ENCODE measurements around the gene WNT3A.

The WNT3A gene

DNA sequence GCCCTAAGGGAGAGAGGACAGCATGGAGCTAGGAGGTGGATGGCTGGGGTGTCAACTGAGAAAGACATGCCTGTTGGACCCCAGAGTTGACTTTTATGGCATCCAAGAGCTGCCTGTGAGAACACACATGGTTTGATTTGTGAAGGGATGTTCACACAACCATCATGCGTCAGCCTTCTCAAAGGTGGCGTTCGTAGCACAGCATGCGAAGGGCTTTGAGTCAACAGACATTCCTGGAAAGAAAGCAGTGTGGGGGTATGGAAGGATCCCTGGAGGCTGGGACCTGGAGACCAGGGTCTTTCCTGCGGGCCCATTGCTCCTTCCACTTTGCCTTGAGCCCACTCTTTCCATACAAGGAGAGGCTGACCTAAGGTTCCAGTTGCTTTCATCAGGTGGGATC, 6.4 kb upstream of the WNT3A start:
- DNase-seq = no peak

DNA sequence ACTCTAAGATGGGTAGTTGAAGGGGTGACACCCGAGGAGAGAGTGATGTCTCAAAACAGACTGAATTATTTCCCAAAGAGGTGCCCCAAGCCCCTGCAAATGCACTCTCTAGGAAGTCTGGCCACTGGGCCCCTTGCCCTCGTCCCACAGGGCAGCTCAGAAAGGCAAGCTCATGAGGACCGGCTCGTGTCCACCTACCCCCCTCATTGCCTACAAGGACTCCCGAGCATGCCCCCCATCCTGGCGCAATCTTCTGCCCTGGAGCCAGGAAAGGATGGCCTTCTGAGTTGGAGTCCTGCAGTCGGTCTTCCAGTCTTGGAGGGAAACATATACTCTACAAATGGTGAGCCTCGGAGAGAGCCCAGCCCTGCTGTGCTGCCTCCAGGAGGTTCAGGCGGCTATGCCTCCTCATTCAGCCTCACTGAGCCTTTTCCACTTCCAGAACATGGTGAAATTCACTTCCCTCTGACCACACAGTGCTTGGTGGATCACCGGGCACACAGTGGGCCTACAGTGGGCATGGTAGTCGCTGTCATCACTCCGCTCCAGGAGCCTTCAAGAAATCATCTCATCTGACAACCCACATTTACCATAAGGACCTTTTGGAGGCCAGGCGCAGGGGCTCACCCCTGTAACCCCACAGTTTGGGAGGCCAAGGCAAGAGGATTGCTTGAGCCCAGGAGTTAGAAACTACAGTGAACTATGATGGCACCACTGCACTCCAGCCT, 5.8 kb upstream of the WNT3A start:
- no peak for DNase-seq

DNA sequence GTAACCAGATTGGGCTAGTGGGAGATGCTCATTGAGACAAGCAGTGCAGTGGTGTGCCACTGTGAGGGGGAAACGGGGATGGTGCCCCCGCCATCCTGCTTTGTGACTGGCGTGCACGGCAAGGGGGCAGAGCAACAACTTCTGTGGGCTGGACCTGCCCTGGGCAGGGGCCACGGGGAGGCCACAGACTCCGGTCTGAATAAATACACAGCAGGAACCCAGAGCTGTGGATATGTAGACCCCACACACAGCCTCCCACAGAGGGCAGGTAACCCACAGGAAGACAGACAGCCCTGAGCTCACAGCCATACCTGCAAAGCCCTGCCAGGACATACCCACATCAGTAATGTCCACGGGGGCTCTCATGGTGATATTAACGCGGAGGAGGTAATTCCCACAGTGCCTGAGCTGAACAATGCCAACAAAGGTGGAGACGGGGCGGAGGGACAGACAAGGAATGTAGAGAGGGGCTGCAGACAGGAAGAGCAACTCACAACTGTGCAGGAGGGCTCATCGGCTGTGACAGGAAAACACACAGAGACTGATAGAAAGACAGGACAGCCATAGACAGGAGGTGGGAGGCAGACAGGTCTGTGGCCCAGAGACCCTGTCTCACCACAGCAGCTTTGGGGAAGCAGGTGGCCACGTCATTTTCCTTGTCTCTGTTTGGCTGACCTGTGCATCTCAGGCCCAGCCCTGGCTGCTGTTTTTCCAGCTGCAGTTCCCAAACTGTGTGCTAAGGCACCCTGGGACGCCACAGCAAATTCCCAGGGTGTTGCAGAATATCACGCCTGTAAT, 4.9 kb upstream of the WNT3A start:
- no peak for DNase-seq

DNA sequence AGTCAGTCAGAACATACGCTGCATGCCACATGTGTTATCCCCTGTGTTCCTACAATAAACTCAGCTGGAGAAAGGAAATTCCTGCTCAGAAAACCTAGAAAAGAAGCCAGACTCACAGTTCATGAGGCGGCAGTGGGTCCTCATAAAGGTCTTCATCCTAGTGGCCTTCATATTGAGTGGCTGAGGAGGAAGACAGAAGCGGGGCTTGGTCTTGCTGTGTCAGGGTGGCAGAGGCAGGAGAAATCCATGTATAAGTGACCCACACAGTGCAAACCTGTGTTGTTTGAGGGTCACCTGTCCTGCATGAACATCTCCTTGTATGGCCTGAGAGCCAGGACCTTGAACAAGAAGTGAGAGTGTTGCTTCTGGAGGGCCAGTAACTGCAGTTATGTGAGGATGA, 4.0 kb upstream of the WNT3A start:
- DNase-seq = no peak

DNA sequence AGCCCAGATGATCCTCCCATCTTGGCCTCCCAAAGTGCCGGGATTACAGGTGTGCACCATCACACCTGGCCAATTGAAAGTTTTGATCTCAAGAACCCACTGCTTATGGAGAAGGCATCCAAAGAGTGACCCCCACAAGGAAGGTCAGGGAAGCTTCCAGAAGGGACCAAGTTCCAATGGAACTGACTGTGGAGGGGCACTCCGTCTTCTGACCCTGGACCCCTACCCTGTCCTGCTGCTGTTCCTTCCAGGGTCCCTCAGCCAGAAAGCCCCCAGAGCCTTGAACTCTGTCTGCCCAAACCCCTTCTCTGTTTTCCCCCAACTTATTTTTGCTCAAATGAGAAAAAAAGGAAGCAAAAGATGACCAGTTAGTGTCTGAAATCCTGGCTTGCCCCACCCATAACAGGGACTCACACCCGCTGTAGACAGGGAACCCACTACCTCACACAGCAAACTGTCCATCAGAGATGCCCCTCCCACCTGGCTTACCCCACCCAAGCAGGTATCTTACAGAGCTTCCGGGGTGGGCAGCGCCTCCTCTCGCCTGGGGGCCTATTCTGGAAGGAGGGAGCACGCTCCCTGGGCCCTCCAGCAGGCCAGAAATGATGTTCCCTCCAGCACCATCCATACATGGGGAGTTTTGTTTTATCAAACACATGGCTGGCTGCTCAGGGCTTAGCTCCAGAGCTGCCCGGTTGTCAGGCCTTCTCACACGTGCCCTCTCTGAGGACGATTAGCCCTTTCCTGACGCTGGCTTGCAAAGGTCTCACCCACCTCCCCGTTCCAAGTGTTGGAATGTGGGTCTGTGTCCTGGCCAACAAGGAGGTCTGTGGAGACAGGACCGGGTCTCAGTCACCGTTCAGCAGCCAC, 3.1 kb upstream of the WNT3A start:
- DNase-seq = no peak

DNA sequence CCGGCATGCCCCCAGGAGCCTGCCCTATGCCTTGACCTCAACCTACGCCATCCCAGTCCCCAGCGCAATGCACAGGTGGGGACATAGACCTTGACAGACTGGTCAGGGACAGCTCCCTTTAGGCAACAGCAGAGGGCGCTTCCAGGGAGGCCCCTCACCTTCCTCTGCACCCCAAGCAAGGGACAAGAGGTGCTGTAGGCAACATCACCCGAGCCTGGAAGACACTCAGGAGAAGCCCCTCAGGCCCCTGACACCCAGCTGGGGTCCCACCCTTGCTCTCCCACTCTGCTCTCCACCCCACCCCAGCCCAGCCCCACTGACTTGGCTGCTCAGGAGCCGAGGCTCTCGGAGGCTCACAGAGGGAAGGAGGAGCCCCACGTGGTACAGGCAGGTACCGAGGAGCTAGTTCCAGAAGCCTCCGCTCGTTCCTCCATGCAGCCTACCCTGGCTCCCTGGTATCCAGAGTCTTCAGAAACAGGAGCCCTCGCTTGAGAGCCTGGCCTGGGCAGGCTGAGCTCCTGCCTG, 2.4 kb upstream of the WNT3A start:
- no peak for DNase-seq

DNA sequence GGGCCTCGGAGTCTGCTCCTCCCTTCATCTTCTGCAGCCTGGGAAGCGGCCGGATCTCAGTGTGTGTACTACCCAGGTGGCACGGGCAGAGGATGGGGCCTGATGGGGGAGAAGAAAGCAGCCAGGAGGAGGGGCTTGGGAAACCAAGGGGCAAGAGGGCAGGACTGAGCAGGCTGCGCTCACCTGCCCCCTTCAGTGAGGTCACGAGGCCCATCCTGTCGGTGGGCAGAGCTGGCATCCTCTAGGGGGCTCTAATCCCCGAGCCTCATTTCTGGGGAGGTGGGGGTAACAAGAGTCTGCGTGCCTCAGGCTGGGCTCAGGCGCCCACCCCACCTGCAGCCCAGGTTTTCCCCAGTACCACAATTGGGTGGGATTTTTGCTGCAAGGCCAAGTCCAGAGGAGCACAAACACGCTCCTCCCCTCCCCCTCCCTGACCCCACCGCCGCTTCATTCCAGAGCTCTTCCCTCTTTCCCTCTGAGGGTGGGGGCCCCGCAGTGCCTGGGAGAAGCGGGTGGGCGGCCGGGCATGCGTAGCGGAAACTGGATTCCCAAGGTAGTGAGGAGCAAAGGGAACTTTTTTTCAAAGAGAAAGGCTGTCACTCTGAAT, 1.8 kb upstream of the WNT3A start:
- no peak for DNase-seq

DNA sequence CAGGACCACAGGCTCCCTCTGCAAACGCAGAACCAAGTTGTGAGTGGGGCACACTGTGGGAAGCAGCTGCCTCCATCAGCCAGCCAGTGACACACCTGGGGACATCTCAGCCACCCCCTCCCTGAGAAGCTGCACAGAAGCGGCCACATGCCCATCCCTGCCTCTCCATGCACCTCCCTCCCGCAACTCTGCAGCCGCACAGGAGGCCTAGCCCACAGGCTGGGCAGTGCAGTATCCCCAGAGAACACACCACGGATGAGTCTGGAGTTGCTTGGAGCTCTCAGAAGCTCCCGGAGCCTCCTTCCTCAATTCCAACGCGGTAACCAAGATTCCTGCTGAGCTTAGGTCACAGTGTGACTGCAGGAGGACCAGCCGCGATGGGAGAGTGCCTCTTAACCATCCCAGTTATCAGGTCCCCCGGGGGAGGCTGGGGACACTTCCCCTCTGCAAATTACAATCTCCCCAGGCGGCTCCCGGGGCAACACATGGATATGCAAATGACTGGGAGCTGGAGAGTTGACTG, 1.2 kb upstream of the WNT3A start:
- no peak for DNase-seq

DNA sequence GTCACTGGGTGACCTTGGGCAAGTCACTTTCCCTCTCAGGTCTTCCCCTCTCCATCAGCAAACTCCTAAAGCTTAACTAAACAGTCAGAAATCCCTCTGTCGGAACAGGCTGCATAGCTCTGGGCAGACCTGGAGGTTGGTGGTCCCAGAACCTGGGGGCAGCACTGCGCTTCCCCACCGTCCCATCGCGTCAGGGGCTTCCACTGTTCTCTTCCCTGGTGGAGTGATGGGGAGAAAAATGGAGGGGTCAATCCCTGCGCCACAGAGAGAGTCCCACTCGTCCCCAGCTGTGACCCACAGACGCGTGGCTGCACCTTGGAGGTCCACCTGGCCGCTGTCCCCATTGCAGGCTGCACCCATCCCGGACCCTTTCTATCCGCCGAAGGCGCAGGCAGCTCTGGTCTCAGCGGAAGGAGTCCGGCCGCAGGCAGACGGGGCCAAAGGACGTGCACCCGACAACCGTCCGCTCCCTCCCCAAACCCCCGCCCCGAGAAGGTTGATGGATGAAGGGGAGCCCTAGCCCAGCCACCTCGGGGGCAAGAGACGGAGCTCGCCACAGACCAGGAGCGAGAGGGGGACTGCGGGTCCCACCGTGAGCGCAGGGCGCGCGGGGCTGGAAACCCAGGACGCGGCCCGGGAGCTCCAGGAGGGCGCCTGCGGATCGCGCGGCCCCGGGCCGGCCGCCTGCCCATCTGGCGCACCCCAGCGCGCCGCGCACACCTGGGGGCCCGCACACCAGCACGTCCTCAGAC, 588 bp upstream of the WNT3A start:
- no peak for DNase-seq

DNA sequence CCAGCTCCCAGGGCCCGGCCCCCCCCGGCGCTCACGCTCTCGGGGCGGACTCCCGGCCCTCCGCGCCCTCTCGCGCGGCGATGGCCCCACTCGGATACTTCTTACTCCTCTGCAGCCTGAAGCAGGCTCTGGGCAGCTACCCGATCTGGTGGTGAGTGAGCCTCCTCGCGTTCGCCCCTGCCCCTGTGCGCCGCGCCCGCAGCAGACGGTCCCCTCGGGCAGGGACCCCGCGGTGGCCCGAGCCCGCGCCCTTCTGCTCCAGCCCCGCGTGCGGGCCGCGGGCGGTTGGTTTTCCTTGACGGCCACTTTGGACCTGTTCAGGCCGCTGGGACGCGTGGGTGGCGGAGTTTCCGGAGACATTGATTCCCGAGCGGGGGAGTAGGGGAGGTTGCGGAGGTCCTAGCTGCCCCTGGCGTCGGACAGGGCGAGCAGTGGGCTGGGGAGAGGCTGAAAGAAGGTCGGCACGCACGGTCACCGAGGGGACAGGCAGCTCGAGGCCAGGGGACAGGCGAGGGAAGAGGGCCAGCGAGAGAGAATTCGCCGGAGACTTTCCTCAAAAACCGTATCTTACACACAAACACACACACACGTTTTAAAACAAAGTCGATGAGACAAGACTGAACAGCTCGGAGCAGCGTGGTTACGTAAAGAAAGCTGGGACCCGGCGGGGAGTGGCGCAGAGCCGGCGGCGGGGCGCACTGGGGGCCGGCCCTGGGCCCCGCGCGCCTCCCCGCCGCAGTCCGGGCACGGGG, 427 bp downstream of the WNT3A start:
- no peak for DNase-seq

DNA sequence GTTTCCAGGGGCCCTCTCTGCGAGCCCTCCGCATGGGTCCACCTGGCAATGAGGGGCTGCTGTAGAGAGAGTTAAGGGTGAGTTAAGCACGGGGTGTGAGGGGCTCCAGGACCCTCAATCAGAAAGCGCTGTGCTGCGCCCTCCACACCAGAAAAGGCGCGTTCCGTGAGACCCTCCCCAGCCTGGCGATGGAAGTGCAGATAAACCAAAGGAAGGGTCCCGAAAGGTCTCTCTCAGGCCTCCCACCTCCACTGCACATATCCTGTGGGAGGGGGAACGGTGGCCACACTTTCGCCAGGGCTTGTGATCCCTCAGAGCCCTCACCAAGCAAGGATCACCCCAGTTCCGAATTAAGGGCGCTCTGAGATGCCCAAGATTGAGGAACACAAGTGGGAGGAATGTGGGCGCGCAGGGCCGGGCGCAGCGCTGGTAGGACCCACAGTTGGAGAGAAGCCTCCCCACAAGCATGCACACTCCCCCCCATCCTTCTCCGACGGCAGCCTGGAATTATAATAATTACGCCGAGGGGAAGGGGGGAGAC, 1.1 kb downstream of the WNT3A start:
- no peak for DNase-seq

DNA sequence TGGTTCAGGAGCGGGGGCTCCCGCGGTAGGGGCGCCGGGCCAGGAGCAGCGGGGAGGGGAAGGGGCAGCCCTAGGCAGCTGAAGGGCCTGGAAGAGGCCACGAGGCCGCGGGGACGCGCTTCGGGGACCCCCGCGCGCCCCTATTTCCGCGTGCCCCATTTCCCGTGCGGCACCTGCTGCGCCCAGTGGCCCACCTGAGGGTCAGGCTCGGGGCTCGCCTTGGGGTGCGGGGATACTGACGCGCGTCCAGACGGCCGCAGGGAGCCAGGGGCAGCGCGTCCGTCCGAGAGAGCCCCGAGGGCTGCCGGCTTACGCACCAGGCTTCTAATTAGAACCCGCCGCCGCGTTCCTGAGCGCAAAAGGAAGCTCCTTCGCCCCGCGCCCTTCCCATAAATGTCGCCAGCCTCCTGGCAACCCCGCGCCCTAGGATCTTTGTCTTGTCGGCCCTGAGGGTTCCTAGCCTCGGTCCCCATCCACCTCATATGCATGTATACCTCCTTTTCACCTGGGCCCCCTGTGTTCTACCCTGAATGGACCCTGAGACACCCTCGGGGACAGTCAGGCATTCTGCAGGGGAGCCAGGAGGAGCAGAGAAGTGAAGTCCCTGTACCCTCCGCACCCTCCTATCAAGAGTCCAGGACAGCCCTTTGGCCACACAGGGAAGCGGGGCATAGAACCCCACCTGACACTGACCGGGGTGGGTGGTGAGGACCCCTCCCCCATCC, 1.8 kb downstream of the WNT3A start:
- no peak for DNase-seq

DNA sequence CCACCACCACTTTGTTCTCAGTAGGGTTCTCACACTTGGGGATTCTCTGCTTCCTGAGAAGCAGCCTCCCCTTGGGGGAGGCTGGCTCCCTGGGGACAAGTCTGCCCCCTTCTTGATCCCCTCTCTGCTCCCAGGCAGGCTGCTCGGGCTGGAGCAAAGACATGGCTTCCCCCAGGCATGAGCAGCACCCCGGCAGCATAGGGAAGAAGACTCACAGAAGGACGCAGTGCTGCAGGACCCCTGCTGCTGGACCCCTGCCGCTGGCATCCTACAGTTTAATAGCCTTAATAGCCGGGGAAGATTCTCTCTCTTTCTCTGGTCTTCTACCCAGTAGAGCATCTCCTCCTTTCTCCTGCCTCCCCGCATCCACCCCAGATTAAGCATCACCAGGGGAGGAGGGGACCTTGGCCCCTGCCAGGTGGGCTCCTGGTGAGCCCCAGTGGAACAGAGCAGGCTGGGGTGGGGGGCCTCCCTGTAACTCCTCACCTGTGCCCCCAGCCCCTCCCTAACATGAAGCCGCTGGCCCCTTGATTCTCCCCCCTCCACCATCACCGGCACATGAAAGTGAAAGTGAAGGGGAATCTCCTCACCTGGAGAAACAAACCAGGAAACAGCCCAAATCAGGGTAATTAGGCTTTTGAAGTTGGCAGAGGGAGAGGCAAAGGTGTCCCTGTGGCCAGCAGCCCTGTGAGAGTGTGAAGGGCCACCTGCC, 2.5 kb downstream of the WNT3A start:
- DNase-seq = no peak

DNA sequence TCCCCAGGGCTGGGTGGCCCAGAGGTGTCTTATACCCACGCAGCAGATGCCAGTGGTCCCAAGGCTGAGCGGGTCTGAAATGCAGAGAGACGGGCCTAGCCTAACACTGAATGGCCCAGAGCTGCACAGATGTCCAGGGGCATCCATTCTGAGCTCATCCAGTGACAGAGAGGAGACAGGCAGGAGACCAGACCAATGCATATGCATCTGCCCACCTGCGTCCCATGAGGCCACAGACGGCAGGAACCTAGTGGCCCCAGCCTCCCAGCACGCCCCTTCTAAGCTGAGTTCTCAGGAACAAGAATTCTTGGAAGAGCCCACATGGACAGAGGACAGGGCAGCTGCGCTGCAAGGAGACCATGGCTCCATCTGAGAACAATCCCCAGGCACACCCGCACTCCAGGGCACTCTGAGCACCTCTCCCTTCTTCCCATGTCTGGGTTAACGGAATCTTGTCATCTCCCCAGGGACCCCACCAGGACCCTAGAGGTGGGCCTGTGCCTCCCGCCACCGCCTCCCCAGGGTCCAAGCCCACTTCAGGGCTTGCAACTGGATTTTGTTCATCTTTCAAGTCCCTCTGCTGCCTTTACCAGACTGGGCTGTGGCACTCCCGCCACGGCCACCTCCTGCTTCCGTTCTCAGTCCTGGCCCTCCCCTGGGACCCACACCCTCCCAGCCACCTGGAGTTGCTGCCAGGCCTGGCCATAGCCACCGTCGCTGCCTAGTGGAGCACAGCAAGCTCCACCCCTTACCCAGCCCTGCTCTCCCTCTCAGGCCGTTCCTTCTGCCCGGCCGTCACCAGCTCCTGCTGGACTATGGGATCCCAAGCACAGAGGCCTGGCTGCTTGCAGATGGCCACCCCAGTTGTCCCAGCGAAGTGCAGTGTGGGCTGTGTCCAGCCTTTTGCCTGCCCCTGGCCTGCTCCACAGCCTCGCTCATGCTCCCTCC, 3.3 kb downstream of the WNT3A start:
- DNase-seq = no peak

DNA sequence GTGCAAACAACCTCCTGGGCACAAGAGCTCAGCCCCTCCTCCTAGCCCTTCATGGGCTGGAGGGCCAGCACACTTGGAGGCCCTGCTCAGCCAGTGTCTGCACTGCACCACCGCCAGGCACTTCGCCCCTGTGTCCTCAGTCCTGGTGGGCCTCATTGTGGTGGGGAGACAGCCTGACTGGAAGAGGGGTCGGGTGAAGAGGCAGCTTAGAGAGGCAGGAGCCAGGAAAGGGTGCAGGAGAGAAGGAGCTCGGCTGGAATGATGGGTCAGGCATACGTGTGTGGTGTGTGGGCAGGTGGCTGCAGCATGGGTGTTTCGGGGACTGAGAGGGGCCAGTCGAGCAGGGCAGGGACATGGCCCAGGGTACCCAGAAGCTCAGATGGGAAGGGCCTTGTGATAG, 4.1 kb downstream of the WNT3A start:
- DNase-seq = no peak

DNA sequence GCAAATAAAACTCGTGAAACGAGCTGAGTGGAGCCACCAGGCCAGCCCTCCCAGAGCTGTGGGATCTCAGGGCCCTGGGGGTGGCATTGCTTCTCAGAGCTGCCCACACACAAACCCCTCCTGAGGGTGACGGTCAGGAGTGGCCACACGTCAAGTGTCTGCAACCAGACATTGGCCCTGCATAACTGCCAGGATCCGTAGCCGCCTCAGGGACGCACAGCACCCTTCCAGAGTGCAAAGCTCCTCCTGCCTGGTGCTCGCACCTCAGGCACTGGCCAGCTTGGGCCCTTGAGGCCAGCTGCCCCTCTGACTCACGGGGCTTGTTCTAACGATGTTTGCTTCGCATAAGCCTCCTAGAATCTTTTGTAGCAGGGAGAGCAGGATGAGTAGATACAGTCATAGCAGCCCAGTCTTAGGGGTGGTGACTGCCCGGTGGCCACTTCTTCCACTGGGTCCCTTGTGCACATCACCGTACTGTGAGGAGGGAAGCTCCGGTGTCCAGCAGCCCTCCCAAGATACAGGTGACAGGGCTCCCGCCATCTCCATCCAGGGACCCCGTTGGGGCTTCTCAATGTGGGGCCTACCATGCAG, 5.0 kb downstream of the WNT3A start:
- no peak for DNase-seq

DNA sequence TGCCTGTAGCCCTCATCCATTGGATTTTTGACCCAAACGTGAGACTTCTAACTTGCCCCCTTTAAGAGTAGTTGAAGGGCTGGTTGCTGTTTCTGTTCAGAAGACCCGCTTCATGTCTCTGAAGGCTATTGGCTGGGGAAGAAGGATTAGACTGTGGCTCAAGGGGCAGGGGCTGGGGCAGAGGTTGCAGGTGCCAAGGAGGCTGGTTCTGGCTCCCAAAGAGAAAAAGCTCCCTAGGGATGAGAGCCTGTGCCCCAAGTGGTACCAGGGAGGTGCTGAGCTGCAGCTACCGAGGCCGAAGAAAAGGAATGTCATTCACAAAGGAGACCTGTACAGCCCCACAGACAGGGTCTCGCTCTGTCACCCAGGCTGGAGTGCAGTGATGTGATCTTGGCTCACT, 5.8 kb downstream of the WNT3A start:
- no peak for DNase-seq
